Type B pancreatic cell (in vitro differentiated cells): ENCODE data around the gene HOXC11. TPM values are rescaled to one million over a fixed set of nuclear protein-coding genes. Genes with fewer than 3 reads are reported as not detected.
A peak's percentile ranks its signal among the peaks of the same experiment; 100 is the strongest.

Experiments used
- DNase-seq: peaks from one replicate; pipeline ENCODE4 v3.0.0; 2021; ENCODE audit warnings: mixed read lengths; ENCODE audit not compliant: unreplicated experiment; ENCODE audit errors: extremely low spot score
- H3K27ac Mint-ChIP-seq: 2 replicates; pipeline ENCODE4 v1.8.0; 2021; ENCODE audit warnings: mild to moderate bottlenecking, mixed read lengths
- H3K27me3 Mint-ChIP-seq: 2 replicates; pipeline ENCODE4 v1.8.0; 2021; ENCODE audit warnings: mixed read lengths
- H3K36me3 Mint-ChIP-seq: 2 replicates; pipeline ENCODE4 v1.8.0; 2021; ENCODE audit warnings: mixed read lengths
- H3K4me1 Mint-ChIP-seq: one replicate; pipeline ENCODE4 v1.8.0; 2021; ENCODE audit warnings: mixed read lengths; ENCODE audit not compliant: unreplicated experiment
- H3K4me3 Mint-ChIP-seq: 2 replicates; pipeline ENCODE4 v1.8.0; 2021; ENCODE audit warnings: mild to moderate bottlenecking, mixed read lengths
- H3K9me3 Mint-ChIP-seq: 2 replicates; pipeline ENCODE4 v1.8.0; 2021; ENCODE audit warnings: mixed read lengths
- CTCF ChIP-seq: fragments of 200-600 bp; sonication (generic); conservative IDR thresholded peaks from 2 replicates; pipeline ENCODE4 v1.5.0; 2021; ENCODE audit warnings: antibody characterized with exemption, mild to moderate bottlenecking
- total RNA-seq: library from RNA; stranded (reverse); gene quantifications from 2 replicates; pipeline ENCODE4 v1.2.1, GENCODE V29; 2021; ENCODE audit warnings: low replicate concordance

HOXC11 gene
- total RNA-seq, 1 donor from 2014 or later = 0.12 TPM

- H3K4me3 Mint-ChIP-seq = peak overlapping the region; percentile 86
- no peak overlapping the region for H3K27ac Mint-ChIP-seq
- no peak for TF ChIP-seq CTCF
- no peaks in the 10 kb centered on the region for H3K9me3 Mint-ChIP-seq
- peaks cover 13% of the 10 kb centered on the region for H3K4me1 Mint-ChIP-seq
- H3K36me3 Mint-ChIP-seq = peaks cover 4% of the 10 kb centered on the region
- DNase-seq = no peak
- peaks cover 91% of the 10 kb centered on the region for H3K27me3 Mint-ChIP-seq
These were observed 43.6 kb downstream of the HOXC11 start for GRCh38 chr12:54016478-54016964.

GRCh38 chr12:54017027-54017788, 44.3 kb downstream of the HOXC11 start:
- H3K27ac Mint-ChIP-seq = peak overlapping the region; percentile 77
- TF ChIP-seq CTCF = no peak
- H3K4me1 Mint-ChIP-seq = peaks cover 17% of the 10 kb centered on the region
- peak overlapping the region; percentile 86 for H3K4me3 Mint-ChIP-seq
- H3K9me3 Mint-ChIP-seq = no peaks in the 10 kb centered on the region
- peaks cover 91% of the 10 kb centered on the region for H3K27me3 Mint-ChIP-seq
- DNase-seq = no peak
- H3K36me3 Mint-ChIP-seq = peaks cover 4% of the 10 kb centered on the region

GRCh38 chr12:54017878-54018467, 45.0 kb downstream of the HOXC11 start:
- Mint-ChIP-seq H3K27me3 (peaks cover 91% of the 10 kb centered on the region), H3K4me1 (peaks cover 18% of the 10 kb centered on the region), H3K9me3 (no peaks in the 10 kb centered on the region), H3K36me3 (peaks cover 4% of the 10 kb centered on the region), H3K27ac (peak overlapping the region; percentile 77), H3K4me3 (peak overlapping the region; percentile 86)
- no peak for TF ChIP-seq CTCF
- no peak for DNase-seq

- peak overlapping the region; percentile 86 for H3K4me3 Mint-ChIP-seq
- no peak for DNase-seq
- H3K36me3 Mint-ChIP-seq = peaks cover 4% of the 10 kb centered on the region
- H3K27me3 Mint-ChIP-seq = peaks cover 91% of the 10 kb centered on the region
- no peaks in the 10 kb centered on the region for H3K9me3 Mint-ChIP-seq
- H3K27ac Mint-ChIP-seq = no peak overlapping the region
- peaks cover 24% of the 10 kb centered on the region for H3K4me1 Mint-ChIP-seq
- no peak for TF ChIP-seq CTCF
These were observed 45.6 kb downstream of the HOXC11 start for GRCh38 chr12:54018468-54018984.

GRCh38 chr12:54019091-54019811, 46.3 kb downstream of the HOXC11 start:
- Mint-ChIP-seq H3K27ac (no peak overlapping the region), H3K4me3 (peak overlapping the region; percentile 77), H3K9me3 (no peaks in the 10 kb centered on the region), H3K4me1 (peaks cover 29% of the 10 kb centered on the region), H3K36me3 (peaks cover 4% of the 10 kb centered on the region), H3K27me3 (peaks cover 91% of the 10 kb centered on the region)
- no peak for TF ChIP-seq CTCF
- DNase-seq = no peak
